ENCODE measurements around the gene PSD4.
A peak's percentile ranks its signal among the peaks of the same experiment; 100 is the strongest.
"Not testable (repeated sequence)": the region's sequence is repeated elsewhere in the genome, so short reads cannot be mapped to it uniquely, and the experiment has no call there.

PSD4 gene

DNA sequence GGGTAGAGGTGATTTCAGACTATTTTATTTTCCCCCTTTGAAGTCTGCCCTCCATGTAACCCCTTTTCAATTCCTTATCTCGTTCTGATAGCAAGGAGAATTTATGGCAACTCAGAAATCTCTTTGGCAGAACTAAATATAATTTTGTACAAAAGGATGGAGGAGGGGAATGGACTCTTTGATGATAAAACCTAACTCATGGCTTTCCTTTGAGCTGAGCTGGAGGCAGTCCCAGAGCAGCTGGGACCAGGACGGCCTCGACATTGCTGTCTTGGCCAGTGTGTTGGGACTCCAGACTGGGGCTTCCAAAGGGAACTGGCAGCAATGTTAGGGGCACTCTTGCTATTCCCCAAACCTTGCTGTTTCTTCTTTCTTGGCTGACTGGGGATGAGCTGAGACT is 57.3 kb downstream of the PSD4 start:
- no peak for TF ChIP-seq PKNOX1 (IDR thresholded peaks at IDR 0.05)
- no peak for TF ChIP-seq ARNT (IDR thresholded peaks at IDR 0.05)
- TF ChIP-seq SP1 (IDR thresholded peaks at IDR 0.05) = no peak
- no peak for TF ChIP-seq HDGF (IDR thresholded peaks at IDR 0.05; ENCODE audit: borderline replicate concordance)
- no peak for TF ChIP-seq BHLHE40 (IDR thresholded peaks at IDR 0.05; ENCODE audit: borderline replicate concordance)
- no peak for TF ChIP-seq FOXK2 (IDR thresholded peaks at IDR 0.05)
- no peak for TF ChIP-seq FOXA1 (IDR thresholded peaks at IDR 0.05)
- ChIA-PET POLR2A (no interaction called here), CTCF (interaction anchor here (1.0 kb wide), 1 partner anchor 9 kb away, joined by 4 read pairs; no protein-coding TSS in a partner anchor)
- no peak for DNase-seq (ENCODE audit: extremely low spot score)

DNA sequence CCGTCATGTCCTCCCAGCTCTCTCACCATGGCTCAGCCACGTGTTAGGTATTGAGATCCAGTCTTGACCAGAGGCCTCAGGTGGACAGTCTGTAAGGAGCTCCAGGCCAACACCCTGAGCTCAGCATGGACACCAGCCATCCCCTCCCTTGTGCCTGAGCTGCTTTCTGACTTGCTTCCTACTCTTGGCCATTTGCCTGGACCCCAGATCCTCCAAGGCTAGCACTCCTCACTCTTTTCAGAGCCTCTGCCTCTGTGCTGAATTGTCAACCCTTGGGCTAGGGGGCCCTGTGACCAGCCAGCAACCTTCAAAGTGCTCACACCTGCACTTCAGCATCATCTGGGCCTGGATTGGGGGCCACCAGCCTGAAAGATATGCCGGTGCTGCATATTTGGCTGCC is 58.4 kb downstream of the PSD4 start:
- TF ChIP-seq HDGF (IDR thresholded peaks at IDR 0.05; ENCODE audit: borderline replicate concordance) (no peak), L3MBTL2 (conservative IDR thresholded peaks at IDR 0.05) (no peak), LEF1 (IDR thresholded peaks at IDR 0.05; ENCODE audit: borderline replicate concordance) (no peak), BHLHE40 (IDR thresholded peaks at IDR 0.05; ENCODE audit: borderline replicate concordance) (no peak), FOXM1 (IDR thresholded peaks at IDR 0.05; ENCODE audit: borderline replicate concordance) (no peak), SUZ12 (IDR thresholded peaks at IDR 0.05) (no peak), FOXK2 (IDR thresholded peaks at IDR 0.05) (no peak), TARDBP (IDR thresholded peaks at IDR 0.05) (no peak), FOXA1 (IDR thresholded peaks at IDR 0.05) (no peak), CTBP1 (IDR thresholded peaks at IDR 0.05; ENCODE audit: borderline replicate concordance) (no peak)
- no peak for DNase-seq (ENCODE audit: extremely low spot score)
- CTCF ChIA-PET = no interaction called here
- POLR2A ChIA-PET = interaction anchor here (0.9 kb wide), 1 partner anchor 133 kb away, joined by 3 read pairs; no protein-coding TSS in a partner anchor

DNA sequence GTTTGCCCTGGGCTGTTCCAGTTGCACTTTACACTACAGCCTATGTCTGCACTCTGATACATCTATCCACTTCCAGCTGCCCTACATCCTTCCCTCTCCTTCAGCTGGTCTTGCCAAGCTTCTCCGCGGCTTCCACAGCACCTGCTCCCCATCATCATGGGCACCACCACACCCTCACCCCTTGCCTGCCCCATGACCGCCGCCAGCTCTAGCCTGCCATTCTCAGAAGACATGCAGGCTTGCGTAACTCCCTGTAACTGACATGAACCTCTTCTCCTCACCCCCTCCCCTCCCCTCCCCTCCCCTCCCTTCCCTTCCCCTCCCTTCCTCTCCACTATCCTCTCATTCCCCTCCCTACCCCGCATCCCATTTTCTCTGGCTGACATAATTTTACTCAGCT is 59.0 kb downstream of the PSD4 start:
- TF ChIP-seq PKNOX1 (IDR thresholded peaks at IDR 0.05) = no peak
- no peak for TF ChIP-seq SUZ12 (IDR thresholded peaks at IDR 0.05)
- no peak for TF ChIP-seq L3MBTL2 (conservative IDR thresholded peaks at IDR 0.05)
- no peak for TF ChIP-seq ELF4 (IDR thresholded peaks at IDR 0.05)
- no peak for TF ChIP-seq LEF1 (IDR thresholded peaks at IDR 0.05; ENCODE audit: borderline replicate concordance)
- TF ChIP-seq TARDBP (IDR thresholded peaks at IDR 0.05) = no peak
- no peak for TF ChIP-seq SP1 (IDR thresholded peaks at IDR 0.05)
- TF ChIP-seq FOXK2 (IDR thresholded peaks at IDR 0.05) = no peak
- POLR2A ChIA-PET = interaction anchor here (0.9 kb wide), 1 partner anchor 132 kb away, joined by 3 read pairs; no protein-coding TSS in a partner anchor
- CTCF ChIA-PET = no interaction called here
- DNase-seq (ENCODE audit: extremely low spot score) = no peak

DNA sequence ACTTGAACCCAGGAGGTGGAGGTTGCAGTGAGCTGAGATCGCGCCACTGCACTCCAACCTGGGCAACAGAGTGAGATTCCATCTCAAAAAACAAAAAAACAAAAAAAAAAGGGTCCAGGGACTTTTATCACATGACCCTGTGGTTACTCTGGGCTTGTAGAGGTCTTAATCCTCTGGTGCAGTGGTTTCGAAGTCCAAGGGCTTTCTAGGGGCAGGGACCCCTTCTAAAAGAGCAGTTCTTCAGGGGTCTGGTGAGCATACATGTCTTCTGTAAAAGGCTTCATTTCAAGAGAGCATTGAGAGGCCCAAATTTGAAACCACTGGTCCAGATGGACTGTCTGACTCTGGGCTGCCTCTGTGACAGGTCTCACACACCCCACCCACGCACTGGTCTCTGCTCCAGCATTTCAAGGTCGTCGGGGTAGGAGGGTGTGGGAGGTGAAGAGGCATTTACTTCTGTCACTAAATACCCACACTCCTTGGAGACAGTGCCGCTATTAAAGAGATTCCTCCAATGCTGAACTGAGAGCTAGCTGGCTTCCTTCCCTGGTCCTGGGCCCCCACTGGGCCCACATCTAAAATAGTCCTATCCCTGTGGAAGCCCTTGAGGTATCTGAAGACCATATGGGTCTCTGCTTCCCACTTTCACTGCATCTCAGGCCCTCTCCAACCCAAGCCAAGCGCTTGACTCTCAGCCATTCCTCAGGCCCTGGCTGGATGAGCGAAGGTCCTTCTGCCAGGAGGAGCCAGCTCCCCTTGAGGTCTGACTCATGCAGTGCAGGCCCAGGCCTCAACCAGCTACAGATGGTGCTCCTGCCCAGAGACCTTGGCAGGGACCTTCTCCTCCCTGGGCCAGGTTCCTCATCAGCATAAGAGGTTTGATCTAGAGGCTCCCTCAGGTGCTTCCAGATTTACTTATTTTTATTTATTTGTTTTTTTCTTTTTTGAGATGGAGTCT is 60.1 kb downstream of the PSD4 start:
- TF ChIP-seq ARNT (IDR thresholded peaks at IDR 0.05) (no peak), SUZ12 (IDR thresholded peaks at IDR 0.05) (no peak), BHLHE40 (IDR thresholded peaks at IDR 0.05; ENCODE audit: borderline replicate concordance) (no peak), ELF4 (IDR thresholded peaks at IDR 0.05) (no peak), LEF1 (IDR thresholded peaks at IDR 0.05; ENCODE audit: borderline replicate concordance) (no peak)
- peak; percentile 39 for DNase-seq (ENCODE audit: extremely low spot score)
- ChIA-PET POLR2A (no interaction called here), CTCF (no interaction called here)

DNA sequence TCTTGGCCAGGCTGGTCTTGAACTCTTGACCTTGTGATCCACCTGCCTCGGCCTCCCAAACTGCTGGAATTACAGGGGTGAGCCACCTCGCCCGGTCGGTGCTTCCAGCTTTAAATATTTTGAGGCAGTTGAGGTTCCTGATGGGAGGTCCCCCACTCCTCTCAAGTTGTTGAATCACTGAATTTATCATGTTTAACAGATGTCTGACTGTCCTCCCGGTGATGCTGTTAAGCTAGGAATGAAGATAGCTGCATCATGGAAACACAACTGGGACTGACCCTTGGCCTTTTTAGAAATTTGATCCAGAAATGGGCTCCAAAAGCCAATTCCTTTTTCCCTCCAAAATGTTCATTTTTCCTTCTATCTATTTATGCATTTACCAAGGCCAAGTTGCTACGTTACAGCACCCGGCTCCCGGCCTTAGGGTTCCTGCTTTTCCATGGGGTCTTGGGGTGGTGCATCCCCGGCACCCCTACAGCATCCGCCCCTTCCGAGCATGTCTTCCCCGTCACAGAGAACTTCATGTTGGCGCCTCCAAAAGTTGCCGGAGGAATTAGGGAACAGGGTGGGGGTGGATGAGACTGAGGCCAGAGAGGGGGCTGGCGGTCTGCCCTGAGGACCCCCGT is 61.1 kb downstream of the PSD4 start:
- POLR2A ChIA-PET = no interaction called here
- CTCF ChIA-PET = no interaction called here
- no peak for DNase-seq (ENCODE audit: extremely low spot score)
- TF ChIP-seq L3MBTL2 (conservative IDR thresholded peaks at IDR 0.05) (no peak), LEF1 (IDR thresholded peaks at IDR 0.05; ENCODE audit: borderline replicate concordance) (no peak), TARDBP (IDR thresholded peaks at IDR 0.05) (no peak), BHLHE40 (IDR thresholded peaks at IDR 0.05; ENCODE audit: borderline replicate concordance) (no peak), FOXM1 (IDR thresholded peaks at IDR 0.05; ENCODE audit: borderline replicate concordance) (no peak), FOXK2 (IDR thresholded peaks at IDR 0.05) (no peak), SUZ12 (IDR thresholded peaks at IDR 0.05) (no peak), HDGF (IDR thresholded peaks at IDR 0.05; ENCODE audit: borderline replicate concordance) (no peak), ELF4 (IDR thresholded peaks at IDR 0.05) (no peak), ARNT (IDR thresholded peaks at IDR 0.05) (no peak), FOXA1 (IDR thresholded peaks at IDR 0.05) (no peak)

DNA sequence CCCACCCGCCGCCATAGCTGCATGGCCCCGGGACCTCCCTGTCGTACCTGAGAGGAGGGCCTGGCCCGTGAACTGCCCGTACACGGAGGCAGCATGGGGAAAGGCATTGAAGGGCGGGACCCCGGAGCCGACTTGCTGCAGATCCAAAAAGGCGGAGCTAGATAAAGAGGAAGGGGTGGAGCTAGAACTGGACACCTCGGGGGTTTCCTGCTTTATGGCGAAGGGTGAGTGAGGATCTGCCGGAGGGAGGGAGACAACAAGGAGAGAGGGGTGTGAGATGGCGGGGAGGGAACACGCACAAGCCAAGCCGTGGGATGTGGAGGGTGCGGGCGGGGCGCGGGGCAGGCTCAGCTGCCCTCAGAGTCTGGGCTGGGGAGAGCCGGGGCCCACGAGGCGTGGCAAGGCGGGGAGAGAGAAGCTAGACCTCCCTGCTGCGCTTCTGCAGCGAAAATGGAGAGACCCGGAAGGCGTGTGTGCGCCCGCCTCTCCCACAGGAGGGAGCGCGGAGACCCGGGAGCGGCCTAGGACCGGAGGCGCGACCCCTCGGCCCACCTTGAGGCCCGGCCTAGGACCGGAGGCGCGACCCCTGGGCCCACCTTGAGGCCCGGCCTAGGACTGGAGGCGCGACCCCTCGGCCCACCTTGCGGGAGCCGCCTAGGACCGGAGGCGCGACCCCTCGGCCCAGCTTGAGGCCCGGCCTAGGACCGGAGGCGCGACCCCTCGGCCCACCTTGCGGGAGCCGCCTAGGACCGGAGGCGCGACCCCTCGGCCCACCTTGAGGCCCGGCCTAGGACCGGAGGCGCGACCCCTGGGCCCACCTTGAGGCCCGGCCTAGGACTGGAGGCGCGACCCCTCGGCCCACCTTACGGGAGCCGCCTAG is 61.8 kb downstream of the PSD4 start:
- DNase-seq (ENCODE audit: extremely low spot score); POLR2A ChIA-PET; CTCF ChIA-PET: not testable (repeated sequence)
